Hepatocyte (in vitro differentiated cells): ENCODE measurements around the gene KLHL3. TPM values are rescaled to one million over a fixed set of nuclear protein-coding genes. Genes with fewer than 3 reads are reported as not detected.
"Not testable (repeated sequence)": the region's sequence is repeated elsewhere in the genome, so short reads cannot be mapped to it uniquely, and the experiment has no call there.

Source experiments
- DNase-seq: peaks from one replicate; pipeline ENCODE4 v3.0.0-alpha.2; 2016; ENCODE audit warnings: low spot score
- H2AFZ ChIP-seq: fragments of 200-600 bp; sonication (generic); 2 replicates; pipeline ENCODE4 v1.6.0; 2016; ENCODE audit warnings: antibody characterized with exemption, mild to moderate bottlenecking
- H3K27ac ChIP-seq: fragments of 200-600 bp; sonication (generic); 2 replicates; pipeline ENCODE4 v1.5.1; 2016; ENCODE audit warnings: mild to moderate bottlenecking
- H3K27me3 ChIP-seq: fragments of 200-600 bp; sonication (generic); 2 replicates; pipeline ENCODE4 v1.6.1; 2016
- H3K36me3 ChIP-seq: fragments of 200-600 bp; sonication (generic); replicated peaks from 2 replicates; pipeline ENCODE4 v1.5.1; 2016; ENCODE audit warnings: low read depth; ENCODE audit not compliant: insufficient read depth
- H3K4me1 ChIP-seq: fragments of 200-600 bp; sonication (generic); 2 replicates; pipeline ENCODE4 v1.5.1; 2016; ENCODE audit warnings: mild to moderate bottlenecking, moderate library complexity; ENCODE audit not compliant: insufficient read depth
- H3K4me2 ChIP-seq: fragments of 200-600 bp; sonication (generic); 2 replicates; pipeline ENCODE4 v1.6.0; 2016
- H3K4me3 ChIP-seq: fragments of 200-600 bp; sonication (generic); 2 replicates; pipeline ENCODE4 v1.5.1; 2016; ENCODE audit warnings: mild to moderate bottlenecking
- H3K79me2 ChIP-seq: fragments of 200-600 bp; sonication (generic); 2 replicates; pipeline ENCODE4 v1.6.0; 2017; ENCODE audit warnings: mild to moderate bottlenecking
- H3K9me2 ChIP-seq: fragments of 200-600 bp; sonication (generic); replicated peaks from 2 replicates; pipeline ENCODE4 v1.6.0; 2017; ENCODE audit warnings: mild to moderate bottlenecking; ENCODE audit not compliant: insufficient read depth
- H3K9me3 ChIP-seq: fragments of 200-600 bp; sonication (generic); 2 replicates; pipeline ENCODE4 v1.5.1; 2016; ENCODE audit warnings: low read depth, mild to moderate bottlenecking
- H4K20me1 ChIP-seq: fragments of 200-600 bp; sonication (generic); 2 replicates; pipeline ENCODE4 v1.6.0; 2016; ENCODE audit warnings: mild to moderate bottlenecking; ENCODE audit not compliant: insufficient read depth, poor library complexity, severe bottlenecking
- CTCF ChIP-seq: fragments of 200-600 bp; sonication (generic); IDR thresholded peaks from 2 replicates; pipeline ENCODE4 v1.5.1; 2016; ENCODE audit warnings: antibody characterized with exemption, mild to moderate bottlenecking; ENCODE audit not compliant: poor library complexity
- EZH2 ChIP-seq: fragments of 200-600 bp; sonication (generic); IDR thresholded peaks from 2 replicates; pipeline ENCODE4 v1.6.1; 2016; ENCODE audit warnings: antibody characterized with exemption, mild to moderate bottlenecking, borderline replicate concordance
- EZH2phosphoT487 ChIP-seq: fragments of 200-600 bp; sonication (generic); IDR thresholded peaks from one replicate; pipeline ENCODE4 v1.6.1; 2018; ENCODE audit warnings: antibody characterized with exemption, mild to moderate bottlenecking, low read depth, moderate library complexity; ENCODE audit not compliant: unreplicated experiment, severe bottlenecking
- WGBS: methylation state at CpG from one replicate; pipeline ENCODE4 v1.1.6; 2016; ENCODE audit warnings: low lambda C conversion rate; ENCODE audit errors: missing lambda C conversion rate; 5-methylcytosine and 5-hydroxymethylcytosine counted together
- polyA plus RNA-seq: library from polyadenylated mRNA; unstranded; fragments of >200 nt; fragmentation: Nextera tagmentation; extraction: Ambion mirVana; gene quantifications from 2 replicates; pipeline ENCODE4 v1.2.1, GENCODE V29; 2016
- total RNA-seq: library from RNA; depleted of rRNA; stranded (reverse); fragments of >200 nt; gene quantifications from 2 replicates; pipeline ENCODE4 v1.2.3, GENCODE V29; 2014

KLHL3 gene
- total and polyA plus RNA-seq, 2 experiments from 2014 or later, result 1.4 to 5.3 TPM

- H3K9me2 ChIP-seq, result no peaks in the 10 kb centered on the region
- no peaks in the 10 kb centered on the region for H4K20me1 ChIP-seq
- H2AFZ ChIP-seq, result no peak overlapping the region
- H3K4me3 ChIP-seq, result no peak overlapping the region
- H3K27ac ChIP-seq, result no peak overlapping the region
- H3K4me2 ChIP-seq, result no peak overlapping the region
- H3K79me2 ChIP-seq, result no peaks in the 10 kb centered on the region
- TF ChIP-seq EZH2phosphoT487 (no peak), CTCF (no peak), EZH2 (no peak)
- WGBS, result 96% methylated on average over 11 of the region's 11 CpGs
- H3K4me1 ChIP-seq, result no peaks in the 10 kb centered on the region
- H3K9me3 ChIP-seq, result no peaks in the 10 kb centered on the region
- H3K36me3 ChIP-seq, result no peaks in the 10 kb centered on the region
- H3K27me3 ChIP-seq, result no peaks in the 10 kb centered on the region
- DNase-seq, result no peak
These were observed 88.5 kb downstream of the KLHL3 start for GRCh38 chr5:137647401-137647800.

GRCh38 chr5:137646761-137647160 is 89.1 kb downstream of the KLHL3 start:
- Histone ChIP-seq H3K36me3 (no peaks in the 10 kb centered on the region), H3K4me1 (no peaks in the 10 kb centered on the region), H3K27me3 (no peaks in the 10 kb centered on the region), H4K20me1 (no peaks in the 10 kb centered on the region), H2AFZ (no peak overlapping the region), H3K79me2 (no peaks in the 10 kb centered on the region), H3K9me2 (no peaks in the 10 kb centered on the region), H3K4me3 (no peak overlapping the region), H3K4me2 (no peak overlapping the region), H3K27ac (no peak overlapping the region), H3K9me3 (no peaks in the 10 kb centered on the region)
- WGBS, result 93% methylated on average over 2 of the region's 2 CpGs
- no peak for DNase-seq
- TF ChIP-seq EZH2 (no peak), EZH2phosphoT487 (no peak), CTCF (no peak)

- H3K4me1 ChIP-seq, result not testable (repeated sequence)
These were observed 92.8 kb downstream of the KLHL3 start for GRCh38 chr5:137643081-137643480.

GRCh38 chr5:137642091-137642490 is 93.8 kb downstream of the KLHL3 start:
- WGBS, result 68% methylated on average over 4 of the region's 4 CpGs
- no peak overlapping the region for H3K27ac ChIP-seq
- TF ChIP-seq EZH2, result no peak
- no peak for TF ChIP-seq EZH2phosphoT487
- TF ChIP-seq CTCF, result no peak
- no peaks in the 10 kb centered on the region for H3K27me3 ChIP-seq
- no peak for DNase-seq
- no peaks in the 10 kb centered on the region for H3K36me3 ChIP-seq
- H3K4me2 ChIP-seq, result no peak overlapping the region
- H2AFZ ChIP-seq, result no peak overlapping the region
- no peaks in the 10 kb centered on the region for H3K9me3 ChIP-seq
- H4K20me1 ChIP-seq, result no peaks in the 10 kb centered on the region
- H3K4me1 ChIP-seq, result no peaks in the 10 kb centered on the region
- H3K4me3 ChIP-seq, result no peak overlapping the region
- H3K79me2 ChIP-seq, result no peaks in the 10 kb centered on the region
- no peaks in the 10 kb centered on the region for H3K9me2 ChIP-seq

More at GRCh38 chr5:137643081-137643480, 92.8 kb downstream of the KLHL3 start:
- not testable (repeated sequence) for H3K4me3 ChIP-seq, H3K36me3 ChIP-seq, H3K4me2 ChIP-seq, H2AFZ ChIP-seq, DNase-seq, H3K27me3 ChIP-seq, H3K79me2 ChIP-seq, H3K9me3 ChIP-seq, H4K20me1 ChIP-seq, H3K27ac ChIP-seq, H3K9me2 ChIP-seq
- 93% methylated on average over 2 of the region's 2 CpGs for WGBS
